Measurements from ENCODE around the gene SMIM15. TPM values are rescaled to one million over a fixed set of nuclear protein-coding genes. Genes with fewer than 3 reads are reported as not detected.
"Not testable (repeated sequence)": the region's sequence is repeated elsewhere in the genome, so short reads cannot be mapped to it uniquely, and the experiment has no call there.

The SMIM15 gene
- total RNA-seq, 1 donor from 2014 or later: 39.7 TPM

DNA sequence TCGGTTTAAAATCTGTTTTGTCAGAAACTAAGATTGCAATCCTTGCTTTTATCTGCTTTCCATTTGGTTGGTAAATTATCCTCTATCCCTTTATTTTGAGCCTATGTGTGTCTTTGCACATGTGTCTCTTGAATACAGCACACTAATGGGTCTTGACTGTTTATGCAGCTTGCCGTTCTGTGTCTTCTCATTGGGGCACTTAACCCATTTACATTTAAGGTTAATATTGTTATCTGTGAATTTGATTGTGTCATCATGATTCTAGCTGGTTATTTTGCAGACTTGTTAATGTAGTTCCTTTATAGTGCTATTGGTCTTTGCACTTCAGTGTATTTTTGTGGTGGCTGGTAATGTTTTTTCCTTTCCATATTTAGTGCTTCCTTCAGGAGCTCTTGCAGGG lies 36.3 kb upstream of the SMIM15 start:
- Mint-ChIP-seq H3K9me3 (ENCODE audit: unreplicated experiment) (peaks cover 2% of the 10 kb centered on the region), H3K27me3 (ENCODE audit: unreplicated experiment) (peaks cover 2% of the 10 kb centered on the region), H3K36me3 (ENCODE audit: unreplicated experiment) (peaks cover 4% of the 10 kb centered on the region), H3K4me3 (ENCODE audit: unreplicated experiment) (no peak overlapping the region), H3K4me1 (ENCODE audit: low read depth, unreplicated experiment) (peaks cover 6% of the 10 kb centered on the region), H3K27ac (ENCODE audit: unreplicated experiment) (no peak overlapping the region)
- TF ChIP-seq, protein P1, sequence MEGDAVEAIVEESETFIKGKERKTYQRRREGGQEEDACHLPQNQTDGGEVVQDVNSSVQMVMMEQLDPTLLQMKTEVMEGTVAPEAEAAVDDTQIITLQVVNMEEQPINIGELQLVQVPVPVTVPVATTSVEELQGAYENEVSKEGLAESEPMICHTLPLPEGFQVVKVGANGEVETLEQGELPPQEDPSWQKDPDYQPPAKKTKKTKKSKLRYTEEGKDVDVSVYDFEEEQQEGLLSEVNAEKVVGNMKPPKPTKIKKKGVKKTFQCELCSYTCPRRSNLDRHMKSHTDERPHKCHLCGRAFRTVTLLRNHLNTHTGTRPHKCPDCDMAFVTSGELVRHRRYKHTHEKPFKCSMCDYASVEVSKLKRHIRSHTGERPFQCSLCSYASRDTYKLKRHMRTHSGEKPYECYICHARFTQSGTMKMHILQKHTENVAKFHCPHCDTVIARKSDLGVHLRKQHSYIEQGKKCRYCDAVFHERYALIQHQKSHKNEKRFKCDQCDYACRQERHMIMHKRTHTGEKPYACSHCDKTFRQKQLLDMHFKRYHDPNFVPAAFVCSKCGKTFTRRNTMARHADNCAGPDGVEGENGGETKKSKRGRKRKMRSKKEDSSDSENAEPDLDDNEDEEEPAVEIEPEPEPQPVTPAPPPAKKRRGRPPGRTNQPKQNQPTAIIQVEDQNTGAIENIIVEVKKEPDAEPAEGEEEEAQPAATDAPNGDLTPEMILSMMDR (IDR thresholded peaks at IDR 0.05; ENCODE audit: partially characterized antibody, unreplicated experiment): no peak
- no peak for DNase-seq

GRCh38 chr5:61187826-61188225 lies 25.6 kb upstream of the SMIM15 start:
- not testable (repeated sequence) for H3K27ac Mint-ChIP-seq (ENCODE audit: unreplicated experiment); H3K4me3 Mint-ChIP-seq (ENCODE audit: unreplicated experiment); H3K36me3 Mint-ChIP-seq (ENCODE audit: unreplicated experiment); H3K4me1 Mint-ChIP-seq (ENCODE audit: low read depth, unreplicated experiment); H3K27me3 Mint-ChIP-seq (ENCODE audit: unreplicated experiment); DNase-seq; H3K9me3 Mint-ChIP-seq (ENCODE audit: unreplicated experiment)

DNA sequence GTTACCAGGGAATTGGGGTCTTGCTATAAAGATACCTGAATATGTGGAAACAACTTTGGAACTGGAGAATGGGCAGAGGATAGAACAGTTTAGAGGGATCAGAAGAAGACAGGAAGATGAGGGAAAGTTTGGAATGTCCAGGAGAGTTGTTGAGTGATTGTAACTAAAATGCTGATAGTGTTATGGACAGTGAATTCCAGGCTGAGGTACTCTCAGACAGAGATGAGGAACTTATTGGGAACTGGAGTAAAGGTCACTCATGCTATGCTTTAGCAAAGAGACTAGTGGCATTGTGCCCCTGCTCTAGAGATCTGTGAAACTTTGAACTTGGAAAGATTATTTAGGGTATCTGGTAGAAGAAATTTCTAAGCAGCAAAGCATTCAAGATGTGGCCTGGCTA lies 25.1 kb upstream of the SMIM15 start:
- H3K4me1 Mint-ChIP-seq (ENCODE audit: low read depth, unreplicated experiment); H3K9me3 Mint-ChIP-seq (ENCODE audit: unreplicated experiment); H3K4me3 Mint-ChIP-seq (ENCODE audit: unreplicated experiment); H3K27me3 Mint-ChIP-seq (ENCODE audit: unreplicated experiment); DNase-seq; H3K27ac Mint-ChIP-seq (ENCODE audit: unreplicated experiment); H3K36me3 Mint-ChIP-seq (ENCODE audit: unreplicated experiment): not testable (repeated sequence)

DNA sequence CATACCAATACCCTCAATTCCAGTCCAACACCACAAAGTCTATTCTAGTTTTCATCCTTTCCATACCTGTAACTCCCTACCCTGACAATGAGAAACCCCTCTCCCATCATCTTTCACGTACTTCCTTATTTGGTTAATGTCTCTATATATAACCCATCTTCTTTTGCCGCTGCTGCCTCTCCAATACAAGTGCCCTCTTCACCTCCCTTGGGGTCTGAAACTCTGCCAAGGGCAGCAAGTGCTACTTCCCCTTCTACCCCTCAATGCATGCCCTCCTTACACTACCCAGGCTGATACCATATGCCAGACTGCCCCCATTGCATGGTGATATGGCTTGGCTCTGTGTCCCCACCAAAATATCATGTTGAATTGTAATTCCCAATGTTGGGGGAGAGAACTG lies 24.4 kb upstream of the SMIM15 start:
- no peak for DNase-seq
- no peak overlapping the region for H3K4me3 Mint-ChIP-seq (ENCODE audit: unreplicated experiment)
- no peaks in the 10 kb centered on the region for H3K4me1 Mint-ChIP-seq (ENCODE audit: low read depth, unreplicated experiment)
- no peaks in the 10 kb centered on the region for H3K36me3 Mint-ChIP-seq (ENCODE audit: unreplicated experiment)
- no peak overlapping the region for H3K27ac Mint-ChIP-seq (ENCODE audit: unreplicated experiment)
- TF ChIP-seq, protein P1 (IDR thresholded peaks at IDR 0.05; ENCODE audit: partially characterized antibody, unreplicated experiment): no peak
- H3K9me3 Mint-ChIP-seq (ENCODE audit: unreplicated experiment): no peaks in the 10 kb centered on the region
- H3K27me3 Mint-ChIP-seq (ENCODE audit: unreplicated experiment): no peaks in the 10 kb centered on the region

- TF ChIP-seq, protein P1 (IDR thresholded peaks at IDR 0.05; ENCODE audit: partially characterized antibody, unreplicated experiment): no peak
- H3K27ac Mint-ChIP-seq (ENCODE audit: unreplicated experiment): no peak overlapping the region
- no peaks in the 10 kb centered on the region for H3K27me3 Mint-ChIP-seq (ENCODE audit: unreplicated experiment)
- H3K9me3 Mint-ChIP-seq (ENCODE audit: unreplicated experiment): no peaks in the 10 kb centered on the region
- DNase-seq: no peak
- no peaks in the 10 kb centered on the region for H3K4me1 Mint-ChIP-seq (ENCODE audit: low read depth, unreplicated experiment)
- no peaks in the 10 kb centered on the region for H3K36me3 Mint-ChIP-seq (ENCODE audit: unreplicated experiment)
- H3K4me3 Mint-ChIP-seq (ENCODE audit: unreplicated experiment): no peak overlapping the region
Observed at GRCh38 chr5:61184708-61185107, 22.4 kb upstream of the SMIM15 start.

GRCh38 chr5:61183538-61183937 lies 21.3 kb upstream of the SMIM15 start:
- H3K4me1 Mint-ChIP-seq (ENCODE audit: low read depth, unreplicated experiment): no peaks in the 10 kb centered on the region
- no peak overlapping the region for H3K4me3 Mint-ChIP-seq (ENCODE audit: unreplicated experiment)
- DNase-seq: no peak
- TF ChIP-seq, protein P1 (IDR thresholded peaks at IDR 0.05; ENCODE audit: partially characterized antibody, unreplicated experiment): no peak
- H3K27me3 Mint-ChIP-seq (ENCODE audit: unreplicated experiment): no peaks in the 10 kb centered on the region
- H3K9me3 Mint-ChIP-seq (ENCODE audit: unreplicated experiment): no peaks in the 10 kb centered on the region
- no peak overlapping the region for H3K27ac Mint-ChIP-seq (ENCODE audit: unreplicated experiment)
- no peaks in the 10 kb centered on the region for H3K36me3 Mint-ChIP-seq (ENCODE audit: unreplicated experiment)

Data from glutamatergic neuron (in vitro differentiated cells).